Mesothelial cell of epicardium (in vitro differentiated cells): Measurements from ENCODE around the gene BOK. TPM values are rescaled to one million over a fixed set of nuclear protein-coding genes. Genes with fewer than 3 reads are reported as not detected.

Experiments
- DNase-seq, 2 experiments: peaks; one replicate each; pipeline ENCODE4 v3.0.0; 2021; ENCODE audit warnings: low spot score in 2 of 2; ENCODE audit not compliant: unreplicated experiment in 2 of 2
- H3K27ac Mint-ChIP-seq: 2 replicates; pipeline ENCODE4 v1.8.0; 2021; ENCODE audit warnings: mixed read lengths
- H3K27me3 Mint-ChIP-seq: 2 replicates; pipeline ENCODE4 v1.8.0; 2021; ENCODE audit warnings: low read depth, mixed read lengths
- H3K36me3 Mint-ChIP-seq: 2 replicates; pipeline ENCODE4 v1.8.0; 2021; ENCODE audit warnings: mixed read lengths
- H3K4me1 Mint-ChIP-seq: 2 replicates; pipeline ENCODE4 v1.8.0; 2021; ENCODE audit warnings: mixed read lengths
- H3K4me3 Mint-ChIP-seq: 2 replicates; pipeline ENCODE4 v1.8.0; 2021; ENCODE audit warnings: mild to moderate bottlenecking, moderate library complexity, mixed read lengths
- H3K9me3 Mint-ChIP-seq: 2 replicates; pipeline ENCODE4 v1.8.0; 2021; ENCODE audit warnings: mixed read lengths
- CTCF ChIP-seq: fragments of 200-600 bp; sonication (generic); IDR thresholded peaks from one replicate; pipeline ENCODE4 v1.5.0; 2021; ENCODE audit warnings: antibody characterized with exemption; ENCODE audit not compliant: unreplicated experiment
- total RNA-seq: library from RNA; stranded (reverse); gene quantifications from 3 replicates; pipeline ENCODE4 v1.2.1, GENCODE V29; 2021

The BOK gene
- total RNA-seq, 1 donor from 2014 or later, result 36.0 TPM

- Mint-ChIP-seq H3K9me3 (no peaks in the 10 kb centered on the region), H3K27me3 (peaks cover 20% of the 10 kb centered on the region), H3K27ac (no peak overlapping the region), H3K4me3 (peak overlapping the region; percentile 9), H3K36me3 (no peaks in the 10 kb centered on the region), H3K4me1 (peaks cover 4% of the 10 kb centered on the region)
- no peak for DNase-seq
- no peak for TF ChIP-seq CTCF
These were observed 16.8 kb upstream of the BOK start for GRCh38 chr2:241541564-241542277.

GRCh38 chr2:241542278-241542605 lies 16.3 kb upstream of the BOK start:
- no peaks in the 10 kb centered on the region for H3K36me3 Mint-ChIP-seq
- no peak overlapping the region for H3K4me3 Mint-ChIP-seq
- H3K27me3 Mint-ChIP-seq, result peaks cover 20% of the 10 kb centered on the region
- H3K9me3 Mint-ChIP-seq, result no peaks in the 10 kb centered on the region
- DNase-seq, result no peak
- H3K4me1 Mint-ChIP-seq, result peaks cover 4% of the 10 kb centered on the region
- H3K27ac Mint-ChIP-seq, result no peak overlapping the region
- no peak for TF ChIP-seq CTCF

- H3K27me3 Mint-ChIP-seq, result peaks cover 18% of the 10 kb centered on the region
- no peak overlapping the region for H3K4me3 Mint-ChIP-seq
- H3K27ac Mint-ChIP-seq, result no peak overlapping the region
- H3K9me3 Mint-ChIP-seq, result no peaks in the 10 kb centered on the region
- TF ChIP-seq CTCF, result no peak
- H3K4me1 Mint-ChIP-seq, result peaks cover 4% of the 10 kb centered on the region
- DNase-seq, result no peak
- H3K36me3 Mint-ChIP-seq, result no peaks in the 10 kb centered on the region
These were observed 13.4 kb upstream of the BOK start for GRCh38 chr2:241545106-241545505.

GRCh38 chr2:241545523-241546473 lies 12.7 kb upstream of the BOK start:
- H3K9me3 Mint-ChIP-seq, result no peaks in the 10 kb centered on the region
- peaks cover 14% of the 10 kb centered on the region for H3K27me3 Mint-ChIP-seq
- TF ChIP-seq CTCF, result no peak
- no peaks in the 10 kb centered on the region for H3K36me3 Mint-ChIP-seq
- no peak overlapping the region for H3K4me3 Mint-ChIP-seq
- no peak for DNase-seq
- H3K27ac Mint-ChIP-seq, result no peak overlapping the region
- no peaks in the 10 kb centered on the region for H3K4me1 Mint-ChIP-seq

GRCh38 chr2:241546771-241547498 lies 11.6 kb upstream of the BOK start:
- TF ChIP-seq CTCF, result no peak
- Mint-ChIP-seq H3K4me3 (no peak overlapping the region), H3K27ac (no peak overlapping the region), H3K4me1 (peaks cover 8% of the 10 kb centered on the region), H3K9me3 (no peaks in the 10 kb centered on the region), H3K27me3 (peaks cover 14% of the 10 kb centered on the region), H3K36me3 (no peaks in the 10 kb centered on the region)
- DNase-seq, result no peak
